HG03159 (cell line): Measurements from ENCODE around the gene SORCS2.

ENCODE experiments used
- ATAC-seq: cut with Tn5 transposase; IDR thresholded peaks from one replicate; pipeline ENCODE4 v1.9.1; 2021; ENCODE audit warnings: mild to moderate bottlenecking, moderate library complexity; ENCODE audit not compliant: unreplicated experiment

The SORCS2 gene

GRCh38 chr4:7689773-7690693 lies 497.7 kb downstream of the SORCS2 start:
- ATAC-seq = no peak

GRCh38 chr4:7691061-7691460 lies 498.7 kb downstream of the SORCS2 start:
- no peak for ATAC-seq

- no peak for ATAC-seq
These were observed 499.6 kb downstream of the SORCS2 start for GRCh38 chr4:7691982-7692381.

- ATAC-seq = no peak
These were observed 500.3 kb downstream of the SORCS2 start for GRCh38 chr4:7692451-7693236.

GRCh38 chr4:7693237-7693608 lies 500.9 kb downstream of the SORCS2 start:
- ATAC-seq = no peak

GRCh38 chr4:7693711-7694110 lies 501.4 kb downstream of the SORCS2 start:
- no peak for ATAC-seq

- ATAC-seq = no peak
These were observed 502.0 kb downstream of the SORCS2 start for GRCh38 chr4:7694324-7694723.

GRCh38 chr4:7697343-7697742 lies 505.0 kb downstream of the SORCS2 start:
- no peak for ATAC-seq

GRCh38 chr4:7697821-7698220 lies 505.5 kb downstream of the SORCS2 start:
- no peak for ATAC-seq

- no peak for ATAC-seq
These were observed 506.2 kb downstream of the SORCS2 start for GRCh38 chr4:7698584-7698983.

- ATAC-seq = no peak
These were observed 506.7 kb downstream of the SORCS2 start for GRCh38 chr4:7699031-7699430.

GRCh38 chr4:7699825-7700224 lies 507.5 kb downstream of the SORCS2 start:
- no peak for ATAC-seq

- ATAC-seq = no peak
These were observed 508.3 kb downstream of the SORCS2 start for GRCh38 chr4:7700665-7701064.

- no peak for ATAC-seq
These were observed 509.7 kb downstream of the SORCS2 start for GRCh38 chr4:7701866-7702649.

- no peak for ATAC-seq
These were observed 511.4 kb downstream of the SORCS2 start for GRCh38 chr4:7703688-7704087.

- no peak for ATAC-seq
These were observed 511.8 kb downstream of the SORCS2 start for GRCh38 chr4:7704091-7704490.

- ATAC-seq = no peak
These were observed 512.3 kb downstream of the SORCS2 start for GRCh38 chr4:7704625-7705024.

GRCh38 chr4:7705062-7705461 lies 512.7 kb downstream of the SORCS2 start:
- ATAC-seq = no peak

GRCh38 chr4:7705593-7705992 lies 513.3 kb downstream of the SORCS2 start:
- ATAC-seq = no peak

- no peak for ATAC-seq
These were observed 515.9 kb downstream of the SORCS2 start for GRCh38 chr4:7708238-7708637.

GRCh38 chr4:7708981-7709380 lies 516.6 kb downstream of the SORCS2 start:
- no peak for ATAC-seq
